NCI-H128 (cell line): ENCODE results near the gene ENO2.
A peak's percentile ranks its signal among the peaks of the same experiment; 100 is the strongest.
"Not testable (repeated sequence)": the region's sequence is repeated elsewhere in the genome, so short reads cannot be mapped to it uniquely, and the experiment has no call there.

ENCODE experiments used
- DNase-seq: peaks from one replicate; lab custom pipeline; 2025; ENCODE audit not compliant: unreplicated experiment; lab: John Stamatoyannopoulos, UW

Gene ENO2

DNA sequence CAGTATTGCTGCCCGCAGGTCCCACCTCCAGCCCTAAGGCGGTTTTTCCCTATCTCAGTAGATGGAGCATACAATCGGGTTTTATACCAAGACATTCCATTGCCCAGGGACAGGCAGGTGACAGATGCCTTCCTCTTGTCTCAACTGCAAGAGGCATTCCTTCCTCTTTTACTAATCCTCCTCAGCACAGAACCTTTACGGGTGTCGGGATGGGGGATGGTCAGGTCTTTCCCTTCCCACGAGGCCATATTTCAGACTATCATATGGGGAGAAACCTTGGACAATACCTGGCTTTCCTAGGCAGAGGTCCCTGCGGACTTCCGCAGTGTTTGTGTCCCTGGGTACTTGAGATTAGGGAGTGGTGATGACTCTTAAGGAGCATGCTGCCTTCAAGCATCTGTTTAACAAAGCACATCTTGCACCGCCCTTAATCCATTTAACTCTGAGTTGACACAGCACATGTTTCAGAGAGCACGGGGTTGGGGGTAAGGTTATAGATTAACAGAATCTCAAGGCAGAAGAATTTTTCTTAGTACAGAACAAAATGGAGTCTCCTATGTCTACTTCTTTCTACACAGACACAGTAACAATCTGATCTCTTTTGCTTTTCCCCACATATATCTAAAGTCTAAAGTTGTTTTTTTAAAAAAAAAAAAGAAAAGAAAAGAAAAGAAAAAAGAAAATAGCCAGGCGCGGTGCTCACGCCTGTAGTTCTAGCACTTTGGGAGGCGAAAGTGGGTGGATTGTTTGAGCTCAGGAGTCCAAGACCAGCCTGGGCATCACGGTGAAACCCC is 28.0 kb upstream of the ENO2 start:
- not testable (repeated sequence) for DNase-seq

DNA sequence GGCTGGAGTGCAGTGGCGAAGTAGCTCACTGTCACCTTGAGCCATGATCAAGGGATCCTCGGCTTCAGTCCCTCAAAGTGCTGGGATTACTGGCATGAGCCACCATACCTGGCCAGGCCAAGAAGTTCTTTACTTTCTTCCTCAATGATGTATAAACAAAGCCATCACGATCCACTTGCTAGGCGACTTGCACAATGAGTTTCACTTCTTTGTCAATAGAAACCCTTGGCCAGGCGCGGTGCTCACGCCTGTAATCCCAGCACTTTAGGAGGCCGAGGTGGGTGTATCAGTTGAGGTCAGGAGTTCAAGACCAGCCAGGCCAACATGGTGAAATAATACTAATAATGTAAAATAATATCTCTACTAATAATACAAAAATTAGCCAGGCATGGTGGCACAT is 26.9 kb upstream of the ENO2 start:
- DNase-seq: no peak

DNA sequence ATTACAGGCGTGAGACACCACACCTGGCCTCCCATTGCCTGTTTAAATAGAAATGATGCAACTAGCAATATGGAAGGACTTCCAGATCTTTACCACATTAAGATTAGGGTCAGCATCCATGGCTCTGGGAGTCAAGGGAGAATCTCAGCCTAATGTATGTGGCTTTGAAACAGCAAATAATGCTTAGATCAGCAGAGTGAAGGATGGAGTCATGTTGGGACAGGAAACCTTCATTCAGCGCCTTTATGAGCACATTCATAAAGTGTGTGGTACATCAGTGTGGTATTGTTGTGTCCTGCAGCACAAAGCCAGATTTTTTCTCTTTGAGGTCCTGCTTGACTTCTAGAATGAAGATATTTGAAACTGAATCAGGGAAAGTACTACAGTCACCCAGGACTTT is 26.0 kb upstream of the ENO2 start:
- no peak for DNase-seq

DNA sequence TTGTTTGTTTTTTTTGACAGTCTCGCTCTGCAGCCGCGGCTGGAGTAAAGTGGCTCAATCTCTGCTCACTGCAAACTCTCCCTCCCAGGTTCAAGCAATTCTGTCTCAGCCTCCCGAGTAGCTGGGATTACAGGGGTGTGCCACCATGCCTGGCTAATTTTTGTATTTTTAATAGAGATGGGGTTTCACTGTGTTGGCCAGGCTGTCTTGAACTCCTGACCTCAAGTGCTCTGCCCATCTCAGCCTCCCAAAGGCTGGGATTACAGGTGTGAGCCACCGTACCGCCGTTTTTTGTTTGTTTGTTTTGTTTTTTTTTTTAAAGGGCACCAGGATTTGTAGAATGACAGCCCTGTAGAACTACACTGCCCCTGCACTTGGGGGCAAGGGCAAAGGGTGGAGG is 25.6 kb upstream of the ENO2 start:
- not testable (repeated sequence) for DNase-seq

DNA sequence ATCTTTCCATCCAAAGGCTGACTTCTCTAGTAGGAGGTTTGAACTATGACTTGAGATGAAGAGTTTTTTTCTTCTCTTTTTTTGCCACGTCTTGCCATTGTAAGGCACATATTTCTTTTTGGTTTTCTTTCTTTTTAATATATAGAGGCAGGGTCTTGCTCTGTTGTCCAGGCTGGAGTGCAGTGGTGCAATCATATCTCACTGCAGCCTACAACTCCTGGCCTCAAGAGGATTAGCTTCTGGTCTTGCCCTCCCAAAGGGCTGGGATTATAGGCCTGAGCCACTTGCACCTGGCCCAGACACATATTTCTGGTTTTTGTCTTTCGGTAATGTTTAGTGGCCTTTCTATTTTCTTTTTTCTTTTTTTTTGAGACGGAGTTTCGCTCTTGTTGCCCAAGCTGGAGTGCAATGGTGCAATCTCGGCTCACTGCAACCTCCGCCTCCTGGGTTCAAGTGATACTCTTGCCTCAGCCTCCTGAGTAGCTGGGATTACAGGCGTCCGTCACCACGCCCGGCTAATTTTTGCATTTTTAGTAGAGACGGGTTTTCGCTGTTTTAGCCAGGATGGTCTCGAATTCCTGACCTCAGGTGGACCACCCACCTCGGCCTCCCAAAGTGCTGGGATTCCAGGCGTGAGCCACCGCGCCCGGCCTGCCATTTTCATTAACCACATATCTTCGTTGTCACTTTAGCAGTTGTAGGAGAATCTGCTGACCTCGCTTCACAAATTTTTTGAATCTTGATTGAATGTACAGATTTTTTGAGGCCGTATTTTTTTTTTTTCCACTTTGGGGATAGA is 24.4 kb upstream of the ENO2 start:
- DNase-seq: not testable (repeated sequence)

DNA sequence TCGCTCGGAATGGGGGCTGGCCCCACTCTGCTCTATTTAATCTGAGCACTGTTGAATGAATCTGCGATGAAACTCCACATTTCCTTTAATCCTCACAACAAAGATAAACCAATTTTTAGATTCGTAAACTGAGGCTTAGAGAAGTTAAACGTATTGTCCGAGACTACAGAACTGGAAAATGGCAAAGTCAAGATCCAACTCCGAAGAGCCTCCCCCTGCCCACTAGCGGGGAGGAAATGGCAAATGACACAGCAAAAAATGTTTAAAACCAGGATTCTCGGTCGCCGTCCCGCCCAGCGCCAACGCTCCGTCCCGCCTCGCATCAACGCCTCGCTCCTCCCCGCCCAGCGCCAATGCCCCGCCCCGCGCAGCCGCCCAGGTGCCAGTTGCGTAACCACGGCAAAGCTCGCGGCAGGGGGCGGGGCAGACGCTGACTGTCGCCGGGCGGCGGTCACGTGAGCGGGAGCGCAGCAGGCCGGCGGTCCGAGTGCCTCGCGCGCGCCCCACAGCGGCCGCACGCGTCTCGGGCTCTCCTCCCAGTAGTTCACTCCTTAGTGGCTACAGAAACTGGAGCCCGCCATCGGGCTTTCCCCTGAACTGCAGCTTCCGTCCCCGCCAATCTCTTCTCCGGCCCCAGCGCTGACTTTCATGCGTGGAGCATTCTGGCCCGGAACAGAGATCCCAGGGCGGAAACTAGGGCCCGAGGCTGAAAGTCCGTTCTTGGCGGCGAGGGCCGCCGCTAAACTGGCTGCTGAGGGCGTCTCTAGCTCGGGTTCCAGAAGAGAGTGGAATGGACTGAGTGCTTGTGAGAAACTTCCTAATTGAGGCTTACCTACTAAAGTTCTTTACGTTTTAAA is 23.4 kb upstream of the ENO2 start:
- peak; percentile 97 for DNase-seq

DNA sequence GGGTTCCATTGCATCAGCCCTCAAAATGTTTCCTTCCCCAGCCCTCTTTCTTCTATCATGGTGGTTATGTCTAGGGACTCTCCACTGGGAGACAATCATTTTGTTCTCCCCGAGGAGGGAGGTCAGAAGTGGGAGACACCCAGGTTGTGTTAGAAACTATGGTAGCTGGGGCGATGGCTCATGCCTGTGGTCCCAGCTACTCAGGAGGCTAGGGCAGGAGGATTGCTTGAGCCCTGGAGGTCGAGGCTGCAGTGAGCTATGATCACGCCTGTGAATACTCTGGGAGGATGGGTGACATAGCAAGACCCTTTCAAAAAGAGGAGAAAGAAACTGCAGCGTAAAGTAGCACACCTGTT is 22.8 kb upstream of the ENO2 start:
- DNase-seq: no peak

DNA sequence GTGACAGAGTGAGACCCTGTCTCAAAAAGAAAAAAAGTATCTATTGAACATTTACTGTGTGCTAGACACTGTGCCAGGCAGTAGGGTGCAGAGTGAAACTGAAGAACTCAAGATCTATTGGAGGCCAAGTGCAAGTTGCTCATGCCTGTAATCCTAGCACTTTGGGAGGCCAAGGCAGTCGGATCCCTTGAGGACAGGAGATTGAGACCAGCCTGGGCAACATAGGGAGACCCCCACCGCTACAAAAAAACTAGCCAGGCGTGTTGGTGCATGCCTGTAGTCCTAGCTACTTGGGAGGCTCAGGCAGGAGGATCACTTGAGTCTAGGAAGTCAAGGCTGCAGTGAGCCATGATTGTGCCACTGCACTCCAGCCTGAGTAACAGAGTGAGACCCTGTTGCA is 21.7 kb upstream of the ENO2 start:
- DNase-seq: not testable (repeated sequence)

DNA sequence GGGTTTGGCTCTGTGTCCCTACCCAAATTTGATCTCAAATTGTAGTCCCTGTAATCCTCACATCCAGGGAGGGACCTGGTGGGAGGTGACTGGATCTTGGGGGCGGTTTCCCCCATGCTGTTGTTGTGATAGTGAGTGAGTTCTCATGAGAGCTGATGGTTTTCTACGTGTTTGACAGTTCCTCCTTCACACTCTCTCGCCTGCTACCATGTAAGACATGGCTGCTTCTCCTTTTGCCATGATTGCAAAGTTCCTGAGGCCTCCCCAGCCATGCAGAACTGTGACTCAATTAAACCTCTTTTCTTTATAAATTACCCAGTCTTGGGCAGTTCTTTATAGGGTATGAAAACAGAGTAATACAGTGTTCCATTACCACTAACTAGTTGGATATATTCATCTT is 20.1 kb upstream of the ENO2 start:
- DNase-seq: no peak

DNA sequence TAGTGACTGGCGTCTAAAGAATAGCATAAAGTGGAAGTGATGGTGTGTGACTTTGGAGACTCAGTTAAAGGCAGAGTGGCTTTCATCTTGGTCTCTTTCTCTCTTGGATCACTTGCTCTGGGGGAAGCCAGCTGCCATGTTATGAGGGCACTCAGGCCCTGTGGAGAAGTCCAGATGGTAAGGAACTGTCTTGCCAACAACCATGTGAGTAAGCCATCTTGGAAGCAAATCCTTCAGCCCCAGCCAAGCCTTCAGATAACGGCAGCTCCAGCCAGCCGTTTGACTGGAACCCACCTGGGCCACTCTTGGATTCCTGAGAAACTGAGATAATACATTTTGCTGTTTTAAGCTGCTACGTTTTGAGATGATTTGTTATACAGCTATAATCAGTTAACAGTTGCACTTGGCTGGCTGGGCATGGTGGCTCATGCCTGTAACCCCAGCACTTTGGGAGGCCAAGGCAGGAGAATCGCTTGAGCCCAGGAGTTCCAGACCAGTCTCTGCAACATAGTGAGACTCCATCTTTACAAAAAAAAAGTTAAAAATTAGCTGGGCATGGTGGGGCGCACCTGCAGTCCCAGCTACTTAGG is 17.4 kb upstream of the ENO2 start:
- no peak for DNase-seq

DNA sequence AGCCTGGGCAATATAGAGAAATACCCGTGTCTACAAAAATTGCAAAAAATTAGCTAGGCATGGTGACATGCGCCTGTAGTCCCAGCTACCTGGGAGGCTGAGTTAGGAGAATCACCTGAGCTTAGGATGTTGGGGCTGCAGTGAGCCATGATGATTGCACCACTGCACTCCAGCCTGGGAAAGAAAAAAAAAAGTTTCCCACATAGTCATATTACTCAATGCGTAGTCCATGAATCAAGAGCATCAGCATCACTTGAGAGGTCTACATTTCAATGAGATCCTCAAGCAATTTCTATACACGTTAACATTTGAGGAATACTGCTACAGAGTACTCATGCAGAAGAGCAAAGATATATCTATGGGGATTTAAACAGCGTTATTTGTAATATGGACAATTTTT is 15.0 kb upstream of the ENO2 start:
- DNase-seq: no peak

DNA sequence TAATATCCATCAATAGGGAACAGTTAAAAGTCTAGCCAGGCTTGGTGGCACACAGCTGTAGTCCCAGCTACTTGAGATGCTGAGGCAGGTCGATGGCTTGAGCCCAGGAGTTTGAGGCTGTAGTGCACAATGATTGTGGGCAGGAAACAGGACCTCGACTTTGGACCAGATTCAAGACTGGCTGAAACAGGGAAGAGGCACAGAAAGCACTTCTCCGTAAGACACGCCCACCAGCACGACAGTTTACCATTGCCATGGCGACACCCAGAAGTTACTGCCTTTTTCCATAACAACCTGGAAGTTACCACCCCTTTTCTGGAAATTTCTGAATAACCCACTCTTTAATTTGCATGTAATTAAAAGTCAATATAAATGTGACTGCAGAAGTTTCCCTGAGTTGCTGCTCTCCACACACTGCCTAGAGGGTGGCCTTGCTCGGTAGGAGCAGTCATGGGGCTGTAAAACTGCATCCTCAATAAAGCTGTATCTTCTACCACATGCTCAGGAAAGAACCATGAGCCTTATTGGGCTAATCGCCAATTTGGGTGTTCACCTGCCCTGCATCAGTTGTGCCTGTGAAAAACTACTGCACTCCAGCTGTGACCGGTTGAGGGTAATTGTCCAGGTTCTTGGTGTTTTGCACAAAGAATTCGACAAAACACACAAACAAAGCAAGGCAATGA is 14.4 kb upstream of the ENO2 start:
- no peak for DNase-seq

DNA sequence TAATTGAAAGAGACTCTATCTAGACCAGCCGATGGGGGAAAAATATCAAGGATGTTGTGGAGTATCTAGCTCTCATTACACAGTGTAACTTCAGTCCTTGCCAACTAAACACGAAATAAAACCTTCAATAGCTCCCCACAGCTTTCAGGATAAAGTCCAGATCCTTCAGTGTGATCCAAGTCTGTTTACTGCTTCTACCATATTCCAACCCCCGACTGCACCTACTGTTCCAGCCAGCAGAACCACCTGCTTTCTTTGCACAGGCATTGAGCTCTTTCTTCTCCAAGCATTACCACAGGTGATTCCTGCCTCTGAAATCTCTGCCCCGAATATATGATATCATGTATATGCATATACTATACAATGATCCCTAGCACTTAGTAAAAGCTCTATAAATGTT is 11.9 kb upstream of the ENO2 start:
- DNase-seq: no peak

DNA sequence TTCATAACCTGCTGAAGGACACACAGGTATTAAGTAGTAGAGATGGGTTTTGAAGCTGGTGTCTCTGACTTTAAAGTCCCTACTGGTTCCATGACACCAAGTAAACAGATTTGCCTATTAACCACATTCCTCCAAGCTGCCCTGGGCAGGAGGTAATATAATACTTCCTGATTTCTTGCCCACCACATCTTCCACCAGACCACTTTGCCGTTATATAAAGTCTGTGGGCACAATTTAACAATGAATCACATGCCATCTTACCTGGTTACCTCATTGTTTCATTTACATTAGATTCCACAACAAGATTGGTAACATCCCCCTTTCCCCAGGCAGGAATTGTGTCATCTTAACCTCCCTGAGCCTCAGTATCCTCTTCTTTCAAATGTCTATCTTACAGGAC is 10.7 kb upstream of the ENO2 start:
- no peak for DNase-seq

DNA sequence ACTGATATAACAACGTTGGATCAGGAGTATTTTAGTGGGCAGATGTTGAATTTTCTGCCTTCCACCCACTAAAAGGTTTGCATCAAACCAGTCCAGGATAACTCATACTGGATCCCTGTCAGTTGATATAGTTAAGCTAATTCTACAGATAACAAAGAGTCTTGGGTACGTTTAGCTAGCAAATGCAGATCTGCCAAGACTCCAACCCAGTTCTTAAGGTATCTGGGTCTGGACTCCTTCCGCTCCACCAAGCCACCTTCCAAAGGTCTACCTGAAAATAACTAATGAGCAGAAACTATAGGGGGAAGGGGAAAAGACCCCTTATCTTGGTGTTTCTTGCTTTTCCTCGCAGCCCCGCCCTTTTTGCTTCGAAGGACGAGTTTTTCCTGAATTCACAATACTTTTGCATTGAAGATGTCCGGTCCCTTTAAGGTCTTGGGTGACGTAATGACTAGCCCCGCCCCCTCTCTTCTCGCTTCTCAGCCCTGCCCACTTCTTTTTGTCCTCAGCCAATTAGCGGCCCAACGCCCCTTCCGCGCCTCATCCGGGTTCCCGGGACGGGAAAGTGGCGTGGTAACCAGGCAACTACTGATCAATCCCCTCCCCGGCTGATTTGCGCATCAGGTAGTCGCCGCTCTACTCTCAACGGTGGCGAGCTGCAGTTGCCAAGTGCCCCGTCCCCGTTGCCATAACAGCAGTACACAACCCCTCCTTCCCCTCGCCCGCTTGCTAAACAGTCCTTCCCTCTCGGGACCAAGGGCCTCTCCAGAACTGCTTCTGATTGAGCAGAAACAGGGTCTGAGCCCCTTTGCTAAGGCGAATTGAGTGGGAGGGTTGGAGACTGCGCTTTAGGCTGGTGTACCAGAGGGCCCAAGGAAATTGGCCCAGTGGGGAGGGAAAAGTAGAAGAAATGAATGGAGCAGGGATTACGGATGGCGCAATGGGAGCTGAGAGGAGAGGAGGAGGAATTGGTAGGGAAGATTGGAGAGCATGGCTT is 9.8 kb upstream of the ENO2 start, which contains the start of gene LRRC23:
LRRC23 (plus strand) TSS at position 543 of the 997 bp plus-strand sequence. CDS start 812 bp downstream, outside the sequence.
- peak; percentile 99 for DNase-seq

DNA sequence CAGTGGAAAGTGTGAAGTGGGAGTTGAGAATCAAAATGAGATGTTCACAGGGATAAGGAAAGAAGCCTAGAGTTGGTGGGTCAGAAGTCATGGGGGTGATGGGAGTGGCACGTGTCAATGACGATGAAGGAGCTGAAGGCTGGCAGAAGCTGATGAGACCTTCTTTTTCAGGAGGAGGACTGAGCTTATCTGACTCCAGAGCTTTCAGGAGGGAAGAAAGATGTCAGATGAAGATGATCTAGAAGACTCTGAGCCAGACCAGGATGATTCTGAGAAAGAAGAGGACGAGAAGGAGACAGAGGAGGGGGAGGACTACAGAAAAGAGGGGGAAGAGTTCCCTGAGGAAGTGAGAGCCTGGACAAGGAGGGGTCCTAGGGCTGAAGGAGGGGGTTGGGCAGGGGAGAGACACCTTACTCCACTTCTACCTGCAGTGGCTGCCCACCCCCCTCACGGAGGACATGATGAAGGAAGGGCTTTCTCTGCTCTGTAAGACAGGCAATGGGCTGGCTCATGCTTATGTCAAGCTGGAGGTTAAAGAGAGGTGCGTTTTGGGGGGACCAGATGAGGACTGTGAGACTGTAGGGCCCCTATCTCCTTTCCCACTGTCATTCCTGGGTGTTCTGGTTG is 8.9 kb upstream of the ENO2 start:
- DNase-seq: no peak

DNA sequence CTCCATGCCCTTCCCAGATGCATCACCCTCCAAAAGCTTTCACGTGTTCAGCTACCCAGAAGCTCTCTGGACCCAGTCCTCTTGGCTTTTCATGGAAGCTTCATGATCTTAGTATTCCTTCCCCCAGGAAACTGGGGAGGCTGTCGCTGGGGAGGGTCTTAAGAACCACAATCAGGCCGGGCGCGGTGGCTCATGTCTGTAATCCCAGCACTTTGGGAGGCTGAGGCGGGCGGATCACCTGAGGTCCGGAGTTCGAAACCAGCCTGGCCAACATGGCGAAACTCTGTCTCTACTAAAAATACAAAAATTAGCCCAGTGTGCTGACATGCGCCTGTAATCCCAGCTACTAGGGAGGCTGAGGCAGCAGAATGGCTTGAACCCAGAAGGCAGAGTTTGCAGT is 6.2 kb upstream of the ENO2 start:
- not testable (repeated sequence) for DNase-seq

DNA sequence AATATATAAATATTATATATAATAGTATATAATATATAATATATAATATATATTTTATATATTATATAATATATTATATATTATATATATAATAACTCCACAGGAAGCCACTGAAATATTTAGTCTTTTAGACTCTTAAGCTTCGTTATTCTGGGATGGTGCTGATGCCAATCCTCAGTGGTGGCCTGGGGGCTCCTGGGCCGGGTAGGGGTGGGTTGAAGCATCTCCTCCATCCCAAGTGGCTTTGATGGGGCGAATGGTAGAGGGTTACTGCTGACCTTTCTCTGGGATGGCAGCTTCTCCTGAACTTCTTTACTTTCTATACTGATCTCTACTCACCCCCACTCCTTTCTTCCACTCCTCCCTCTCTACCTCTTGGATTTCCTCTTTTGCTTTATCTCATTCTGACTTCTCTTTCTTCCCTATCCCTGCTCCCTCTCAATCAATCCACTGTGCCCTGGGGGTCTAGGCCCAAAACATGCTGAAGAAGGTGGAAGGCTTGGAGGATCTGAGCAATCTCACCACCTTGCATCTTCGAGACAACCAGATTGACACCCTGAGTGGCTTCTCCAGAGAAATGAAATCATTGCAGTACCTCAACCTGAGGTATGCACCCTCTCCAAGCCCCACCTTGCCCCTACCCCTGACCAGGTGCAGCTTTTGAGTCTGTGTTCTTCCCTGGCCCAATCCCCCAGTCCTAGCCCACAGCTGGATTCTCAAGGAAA is 4.8 kb upstream of the ENO2 start:
- no peak for DNase-seq
